ENCODE measurements around the gene TMEM18.

- no peak for TF ChIP-seq EZH2 (IDR thresholded peaks at IDR 0.05; ENCODE audit: borderline replicate concordance, low read length)
- no peak for TF ChIP-seq CTCF (conservative IDR thresholded peaks at IDR 0.05 in 1 of 2, IDR thresholded peaks at IDR 0.05 in 1 of 2; ENCODE audit: extremely low read depth in 1 of 2, insufficient read depth in 1 of 2, low read depth in 1 of 2, low read length in 2 of 2)
Measured at GRCh38 chr2:688504-689076, 11.4 kb upstream of the TMEM18 start.

Data from mammary epithelial cell (primary cell).